Activated T-cell treated with anti-CD3 and anti-CD28 coated beads for 4 hours (primary cell): ENCODE results near the gene ECPAS.
"Not testable (repeated sequence)": the region's sequence is repeated elsewhere in the genome, so short reads cannot be mapped to it uniquely, and the experiment has no call there.

Experiments
- DNase-seq: peaks from one replicate; pipeline ENCODE4 v3.0.0-alpha.2; 2020

ECPAS gene

GRCh38 chr9:111467778-111468367, 16.3 kb downstream of the ECPAS start:
- no peak for DNase-seq

- no peak for DNase-seq
Measured at GRCh38 chr9:111463048-111463447, 21.1 kb downstream of the ECPAS start.

GRCh38 chr9:111458139-111459009, 25.8 kb downstream of the ECPAS start:
- DNase-seq: no peak

GRCh38 chr9:111456529-111456928, 27.7 kb downstream of the ECPAS start:
- no peak for DNase-seq

- no peak for DNase-seq
Measured at GRCh38 chr9:111455638-111456037, 28.5 kb downstream of the ECPAS start.

GRCh38 chr9:111454751-111455150, 29.4 kb downstream of the ECPAS start:
- no peak for DNase-seq

GRCh38 chr9:111451570-111451969, 32.6 kb downstream of the ECPAS start:
- no peak for DNase-seq

GRCh38 chr9:111450124-111450523, 34.1 kb downstream of the ECPAS start:
- no peak for DNase-seq

GRCh38 chr9:111449705-111450104, 34.5 kb downstream of the ECPAS start:
- no peak for DNase-seq

- DNase-seq: not testable (repeated sequence)
Measured at GRCh38 chr9:111445799-111446198, 38.4 kb downstream of the ECPAS start.

GRCh38 chr9:111443454-111443853, 40.7 kb downstream of the ECPAS start:
- DNase-seq: no peak

- no peak for DNase-seq
Measured at GRCh38 chr9:111442360-111443027, 41.7 kb downstream of the ECPAS start.

GRCh38 chr9:111440226-111440625, 44.0 kb downstream of the ECPAS start:
- DNase-seq: no peak

GRCh38 chr9:111438541-111439235, 45.5 kb downstream of the ECPAS start:
- no peak for DNase-seq

GRCh38 chr9:111436571-111436970, 47.6 kb downstream of the ECPAS start:
- no peak for DNase-seq

- DNase-seq: no peak
Measured at GRCh38 chr9:111433082-111433481, 51.1 kb downstream of the ECPAS start.

- no peak for DNase-seq
Measured at GRCh38 chr9:111431684-111432083, 52.5 kb downstream of the ECPAS start.

- no peak for DNase-seq
Measured at GRCh38 chr9:111429175-111429574, 55.0 kb downstream of the ECPAS start.

GRCh38 chr9:111427186-111427585, 57.0 kb downstream of the ECPAS start:
- no peak for DNase-seq

GRCh38 chr9:111423389-111423788, 60.8 kb downstream of the ECPAS start:
- DNase-seq: no peak

- no peak for DNase-seq
Measured at GRCh38 chr9:111414406-111414805, 69.8 kb downstream of the ECPAS start.

- no peak for DNase-seq
Measured at GRCh38 chr9:111413996-111414395, 70.2 kb downstream of the ECPAS start.

- no peak for DNase-seq
Measured at GRCh38 chr9:111412280-111412679, 71.9 kb downstream of the ECPAS start.
